K562 (cell line): ENCODE data around the gene C17orf113. TPM values are rescaled to one million over a fixed set of nuclear protein-coding genes. Genes with fewer than 3 reads are reported as not detected.

Experiments
- ASH1L ChIP-seq: fragments of 450-650 bp; IDR thresholded peaks from 2 replicates; pipeline ENCODE4 v1.6.1; 2018; ENCODE audit warnings: borderline replicate concordance, mild to moderate bottlenecking, low read depth; ENCODE audit not compliant: partially characterized antibody
- BACH1 ChIP-seq: fragments of 200-800 bp; sonication (Bioruptor generic); IDR thresholded peaks from 2 replicates; pipeline ENCODE4 v1.6.1; 2016; ENCODE audit warnings: missing genetic modification characterization, missing compliant biosample characterization
- GABPB2 ChIP-seq: fragments of 250-450 bp; sonication (Bioruptor Pico); conservative IDR thresholded peaks from 2 replicates; pipeline ENCODE4 v1.5.1; 2021; ENCODE audit warnings: mild to moderate bottlenecking
- HDAC1 ChIP-seq, 2 experiments: fragments of 450-650 bp; IDR thresholded peaks; 2 replicates each; pipeline ENCODE4 v1.6.1; 2016 to 2017; ENCODE audit warnings: inconsistent platforms in 1 of 2, mild to moderate bottlenecking in 1 of 2, moderate library complexity in 1 of 2
- IRF2 ChIP-seq: sonication (generic); formaldehyde crosslinking; IDR thresholded peaks from 2 replicates; pipeline ENCODE4 v1.8.1; 2022; ENCODE audit warnings: mild to moderate bottlenecking, missing genetic modification reagents
- KAT7 ChIP-seq: sonication (generic); formaldehyde crosslinking; IDR thresholded peaks from 2 replicates; pipeline ENCODE4 v1.8.0; 2022; ENCODE audit warnings: missing genetic modification reagents, mild to moderate bottlenecking, borderline replicate concordance
- MYC ChIP-seq, 2 experiments: fragments of 250-450 bp in 1 of 2; sonication (Bioruptor Pico) in 1 of 2; IDR thresholded peaks; 2 replicates each; pipeline versions ENCODE4 v1.5.1 to v1.6.1; 2012 to 2021; ENCODE audit warnings: low read depth in 2 of 2, borderline replicate concordance in 1 of 2, improper control_type of control experiment in 1 of 2, low read length in 1 of 2, mild to moderate bottlenecking in 1 of 2, moderate library complexity in 1 of 2
- SAFB ChIP-seq: fragments of 200-400 bp; formaldehyde crosslinking; IDR thresholded peaks from 2 replicates; pipeline ENCODE4 v1.6.1; 2017; ENCODE audit warnings: low read depth, low read length, borderline replicate concordance
- SMARCC2 ChIP-seq: fragments of 450-650 bp; IDR thresholded peaks from 2 replicates; pipeline ENCODE4 v1.6.1; 2017; ENCODE audit warnings: antibody characterized with exemption, moderate library complexity, mild to moderate bottlenecking, low read depth
- TBP ChIP-seq: optimal IDR thresholded peaks from 2 replicates; pipeline ENCODE3; 2011; ENCODE audit warnings: low read depth, low read length, improper control_type of control experiment
- TCF7L2 ChIP-seq: fragments of 150-350 bp; IDR thresholded peaks from 2 replicates; pipeline ENCODE4 v1.6.1; 2016; ENCODE audit warnings: low read depth, mild to moderate bottlenecking, low read length, moderate library complexity
- ZNF133 ChIP-seq: fragments of 250-450 bp; sonication (Bioruptor Pico); IDR thresholded peaks from 2 replicates; pipeline ENCODE4 v1.4.0; 2020; ENCODE audit warnings: mild to moderate bottlenecking
- ZNF217 ChIP-seq: sonication (generic); formaldehyde crosslinking; IDR thresholded peaks from 2 replicates; pipeline ENCODE4 v1.8.0; 2022; ENCODE audit warnings: mild to moderate bottlenecking, missing genetic modification reagents
- ZNF23 ChIP-seq: fragments of 250-450 bp; sonication (Bioruptor Pico); IDR thresholded peaks from 2 replicates; pipeline ENCODE4 v1.4.0; 2020; ENCODE audit warnings: mild to moderate bottlenecking
- ZNF347 ChIP-seq: fragments of 450-650 bp; formaldehyde crosslinking; IDR thresholded peaks from 2 replicates; pipeline ENCODE4 v1.4.0; 2020; ENCODE audit warnings: low read depth, mild to moderate bottlenecking, moderate library complexity
- ZNF699 ChIP-seq: fragments of 250-450 bp; sonication (Bioruptor Pico); IDR thresholded peaks from 2 replicates; pipeline ENCODE4 v1.8.0; 2021; ENCODE audit warnings: mild to moderate bottlenecking, moderate library complexity; ENCODE audit not compliant: insufficient replicate concordance
- polyA plus RNA-seq, 8 experiments: library from polyadenylated mRNA; depleted of rRNA in 4 of 8; stranded (reverse) in 5 of 8; unstranded in 3 of 8; fragments of >200 nt; fragmentation: Nextera tagmentation in 2 of 8; fragmentation: Illumina TruSeq in 1 of 8; extraction: Ambion mirVana in 2 of 8; extraction: Trizol in 1 of 8; gene quantifications; 2 replicates each; pipeline versions ENCODE4 v1.2.1 to v1.2.3, GENCODE V29; 2011 to 2014; ENCODE audit warnings: inconsistent platforms in 1 of 8, missing spikeins in 1 of 8
- total RNA-seq, 7 experiments: library from RNA; depleted of rRNA in 6 of 7; stranded (reverse); fragments of >200 nt in 6 of 7; fragmentation: Illumina TruSeq in 2 of 7; extraction: Trizol in 2 of 7; gene quantifications; 2 replicates each; pipeline versions ENCODE4 v1.2.1 to v1.2.3, GENCODE V29; 2011 to 2021; ENCODE audit warnings: low replicate concordance in 1 of 7
- TF ChIP-seq, protein P1 (sequence below), 2 experiments: fragments of 450-650 bp in 1 of 2; sonication (generic) in 1 of 2; formaldehyde crosslinking in 1 of 2; IDR thresholded peaks in 1 of 2; conservative IDR thresholded peaks in 1 of 2; 2 replicates each; pipeline versions ENCODE4 v1.6.1 to v1.8.1; 2016 to 2023; ENCODE audit warnings: mild to moderate bottlenecking in 2 of 2, moderate library complexity in 2 of 2, inconsistent platforms in 1 of 2, missing genetic modification reagents in 1 of 2
- TF ChIP-seq, protein P2 (sequence below): sonication (generic); formaldehyde crosslinking; IDR thresholded peaks from 2 replicates; pipeline ENCODE4 v1.8.0; 2022; ENCODE audit warnings: mild to moderate bottlenecking, missing genetic modification reagents
- TF ChIP-seq, protein P3 (sequence below): fragments of 250-450 bp; sonication (Bioruptor Pico); IDR thresholded peaks from 2 replicates; pipeline ENCODE4 v1.5.0; 2021; ENCODE audit warnings: mild to moderate bottlenecking, moderate library complexity

Gene C17orf113
- total and polyA plus RNA-seq, 9 of the 15 experiments (the other 6 are each of a cell fraction or from before 2014, with no cell fraction given), result 0.10 to 1.2 (median 0.31) TPM

DNA sequence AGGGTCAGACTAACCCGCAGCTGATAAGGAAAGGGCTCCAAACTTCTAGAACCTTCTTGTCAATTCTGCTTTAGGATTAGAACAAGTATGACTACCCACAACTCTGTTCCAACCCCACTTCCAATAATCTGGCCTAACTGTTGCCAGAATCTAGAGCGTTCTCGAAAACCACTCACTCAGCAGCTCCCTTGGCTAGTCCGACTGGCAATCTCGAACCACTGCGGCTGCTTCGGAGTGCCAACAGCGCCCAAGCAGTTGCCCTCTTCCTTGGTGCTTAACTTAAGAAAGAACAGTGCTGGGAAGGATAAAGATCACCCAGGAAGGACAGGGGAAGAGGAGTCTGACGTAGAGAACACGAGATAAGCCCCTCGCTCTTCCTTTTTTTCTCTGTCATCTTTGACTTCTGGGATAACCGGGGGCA lies 34.0 kb downstream of the C17orf113 start (continued):
- TF ChIP-seq, protein P1, sequence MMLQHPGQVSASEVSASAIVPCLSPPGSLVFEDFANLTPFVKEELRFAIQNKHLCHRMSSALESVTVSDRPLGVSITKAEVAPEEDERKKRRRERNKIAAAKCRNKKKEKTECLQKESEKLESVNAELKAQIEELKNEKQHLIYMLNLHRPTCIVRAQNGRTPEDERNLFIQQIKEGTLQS (IDR thresholded peaks at IDR 0.05), result no peak
- TF ChIP-seq, protein P1 (CRISPR knock-in tag; conservative IDR thresholded peaks at IDR 0.05), result 0 out of 2 replicates have a peak, but pooled peaks have one; percentile 27
- TF ChIP-seq GABPB2 (CRISPR knock-in tag) (no peak), IRF2 (CRISPR knock-in tag) (no peak), ZNF217 (no peak), TCF7L2 (no peak), HDAC1 (IDR thresholded peaks at IDR 0.05) (no peak; a peak in 1 of 4 replicates), ASH1L (no peak), BACH1 (tag) (0 out of 2 replicates have a peak, but pooled peaks have one; percentile 35), SMARCC2 (no peak), ZNF699 (CRISPR knock-in tag) (no peak), KAT7 (no peak), MYC (IDR thresholded peaks at IDR 0.05; ENCODE audit: low read depth, low read length) (0 out of 2 replicates have a peak, but pooled peaks have one; percentile 15), MYC (CRISPR knock-in tag; IDR thresholded peaks at IDR 0.05; ENCODE audit: borderline replicate concordance, low read depth) (no peak), TBP (peak; percentile 19), SAFB (no peak), ZNF347 (CRISPR knock-in tag) (no peak), ZNF23 (CRISPR knock-in tag) (no peak), ZNF133 (CRISPR knock-in tag) (no peak)
- TF ChIP-seq, protein P2, sequence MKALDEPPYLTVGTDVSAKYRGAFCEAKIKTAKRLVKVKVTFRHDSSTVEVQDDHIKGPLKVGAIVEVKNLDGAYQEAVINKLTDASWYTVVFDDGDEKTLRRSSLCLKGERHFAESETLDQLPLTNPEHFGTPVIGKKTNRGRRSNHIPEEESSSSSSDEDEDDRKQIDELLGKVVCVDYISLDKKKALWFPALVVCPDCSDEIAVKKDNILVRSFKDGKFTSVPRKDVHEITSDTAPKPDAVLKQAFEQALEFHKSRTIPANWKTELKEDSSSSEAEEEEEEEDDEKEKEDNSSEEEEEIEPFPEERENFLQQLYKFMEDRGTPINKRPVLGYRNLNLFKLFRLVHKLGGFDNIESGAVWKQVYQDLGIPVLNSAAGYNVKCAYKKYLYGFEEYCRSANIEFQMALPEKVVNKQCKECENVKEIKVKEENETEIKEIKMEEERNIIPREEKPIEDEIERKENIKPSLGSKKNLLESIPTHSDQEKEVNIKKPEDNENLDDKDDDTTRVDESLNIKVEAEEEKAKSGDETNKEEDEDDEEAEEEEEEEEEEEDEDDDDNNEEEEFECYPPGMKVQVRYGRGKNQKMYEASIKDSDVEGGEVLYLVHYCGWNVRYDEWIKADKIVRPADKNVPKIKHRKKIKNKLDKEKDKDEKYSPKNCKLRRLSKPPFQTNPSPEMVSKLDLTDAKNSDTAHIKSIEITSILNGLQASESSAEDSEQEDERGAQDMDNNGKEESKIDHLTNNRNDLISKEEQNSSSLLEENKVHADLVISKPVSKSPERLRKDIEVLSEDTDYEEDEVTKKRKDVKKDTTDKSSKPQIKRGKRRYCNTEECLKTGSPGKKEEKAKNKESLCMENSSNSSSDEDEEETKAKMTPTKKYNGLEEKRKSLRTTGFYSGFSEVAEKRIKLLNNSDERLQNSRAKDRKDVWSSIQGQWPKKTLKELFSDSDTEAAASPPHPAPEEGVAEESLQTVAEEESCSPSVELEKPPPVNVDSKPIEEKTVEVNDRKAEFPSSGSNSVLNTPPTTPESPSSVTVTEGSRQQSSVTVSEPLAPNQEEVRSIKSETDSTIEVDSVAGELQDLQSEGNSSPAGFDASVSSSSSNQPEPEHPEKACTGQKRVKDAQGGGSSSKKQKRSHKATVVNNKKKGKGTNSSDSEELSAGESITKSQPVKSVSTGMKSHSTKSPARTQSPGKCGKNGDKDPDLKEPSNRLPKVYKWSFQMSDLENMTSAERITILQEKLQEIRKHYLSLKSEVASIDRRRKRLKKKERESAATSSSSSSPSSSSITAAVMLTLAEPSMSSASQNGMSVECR (CRISPR knock-in tag), result no peak
- TF ChIP-seq, protein P3, sequence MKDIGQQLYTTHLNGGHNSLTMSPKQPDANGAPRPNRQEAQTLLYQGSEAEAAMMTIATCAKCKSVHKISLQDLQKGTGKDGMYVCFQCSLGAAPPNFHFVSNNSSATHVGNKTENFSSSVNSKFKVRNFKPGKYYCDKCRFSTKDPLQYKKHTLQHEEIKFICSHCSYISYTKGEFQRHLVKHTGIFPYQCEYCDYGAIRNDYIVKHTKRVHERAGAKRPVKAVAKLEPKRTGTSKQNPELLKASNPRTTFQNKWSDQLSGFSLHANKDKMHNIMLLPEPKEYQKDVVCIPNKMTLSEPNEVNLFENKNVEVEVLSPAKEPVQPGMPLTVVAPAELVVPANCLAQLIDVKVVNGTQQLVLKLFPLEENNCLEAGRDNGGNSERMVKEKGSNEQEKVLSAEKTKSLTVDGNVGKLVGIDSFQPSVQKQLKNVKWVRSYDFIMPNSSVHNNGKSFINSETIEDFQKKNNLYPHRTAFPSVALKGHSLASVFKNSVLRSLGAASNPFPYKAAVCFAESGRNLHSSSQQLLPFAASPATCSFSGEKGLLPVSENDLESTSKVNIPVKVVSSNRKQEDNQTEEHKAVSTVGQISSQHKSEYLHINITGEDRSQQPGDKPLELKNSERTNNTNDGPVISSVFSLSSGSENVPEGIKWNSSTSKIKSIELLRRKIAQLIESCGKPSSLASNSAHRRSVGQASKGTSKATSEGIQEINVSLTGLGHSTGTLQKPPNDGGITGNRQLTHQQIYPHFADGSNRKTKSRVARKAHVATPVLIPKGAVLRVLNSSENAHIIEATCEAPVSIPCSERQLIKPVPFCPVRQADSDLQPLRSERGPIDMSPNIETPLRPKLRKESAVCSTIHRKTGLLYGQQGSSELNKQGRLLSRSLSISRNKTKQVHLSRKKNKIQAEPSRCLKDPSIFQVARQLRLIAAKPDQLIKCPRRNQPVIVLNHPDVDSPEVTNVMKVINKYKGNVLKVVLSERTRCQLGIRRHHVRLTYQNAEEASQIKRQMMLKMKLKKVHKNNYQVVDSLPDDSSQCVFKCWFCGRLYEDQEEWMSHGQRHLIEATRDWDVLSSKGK (CRISPR knock-in tag), result no peak
